Iris pigment epithelial cell (primary cell): ENCODE measurements around the gene HYAL3.
"Not testable (repeated sequence)": the region's sequence is repeated elsewhere in the genome, so short reads cannot be mapped to it uniquely, and the experiment has no call there.

Experiments
- DNase-seq: peaks from one replicate; pipeline ENCODE4 v3.0.0-alpha.2; 2011; ENCODE audit warnings: low read depth

Gene HYAL3

DNA sequence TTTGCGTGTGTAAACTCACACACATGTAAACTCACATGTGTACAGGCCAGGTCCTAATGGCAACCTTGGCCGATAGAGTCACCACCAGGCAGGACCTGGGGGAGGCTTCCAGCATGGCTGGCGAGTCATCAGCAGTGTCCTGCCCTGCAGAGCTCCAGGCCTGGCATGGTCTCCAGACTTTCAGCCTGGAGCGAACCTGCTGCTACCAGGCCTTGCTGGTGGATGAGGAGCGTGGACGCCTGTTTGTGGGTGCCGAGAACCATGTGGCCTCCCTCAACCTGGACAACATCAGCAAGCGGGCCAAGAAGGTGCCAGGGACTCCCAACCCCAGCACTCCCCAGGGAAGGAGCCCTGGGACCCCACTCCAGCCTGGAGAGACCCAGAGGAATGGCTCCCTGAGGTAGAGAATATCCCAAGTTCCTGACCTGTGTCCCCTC is 29.2 kb downstream of the HYAL3 start:
- DNase-seq = no peak

DNA sequence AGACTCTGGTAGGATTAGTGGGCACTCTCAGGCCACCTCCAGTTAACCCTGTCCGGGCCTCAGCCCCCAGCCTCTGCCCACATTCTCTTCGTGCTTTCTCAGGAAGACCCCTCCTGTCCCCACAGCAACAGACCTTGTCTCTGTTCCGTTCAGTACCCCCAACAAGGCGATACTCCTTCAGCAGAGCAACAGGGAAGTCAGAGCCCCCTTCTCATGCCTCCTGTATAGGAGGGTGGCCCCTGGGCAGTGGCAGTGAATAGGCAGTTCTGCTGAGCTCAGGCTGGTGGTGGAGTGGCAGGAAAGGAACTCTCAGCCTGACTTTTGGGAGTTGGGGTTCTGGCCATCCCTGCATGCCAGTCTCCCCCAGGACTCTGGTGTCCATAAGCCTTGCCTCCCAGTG is 29.7 kb downstream of the HYAL3 start:
- DNase-seq = no peak

DNA sequence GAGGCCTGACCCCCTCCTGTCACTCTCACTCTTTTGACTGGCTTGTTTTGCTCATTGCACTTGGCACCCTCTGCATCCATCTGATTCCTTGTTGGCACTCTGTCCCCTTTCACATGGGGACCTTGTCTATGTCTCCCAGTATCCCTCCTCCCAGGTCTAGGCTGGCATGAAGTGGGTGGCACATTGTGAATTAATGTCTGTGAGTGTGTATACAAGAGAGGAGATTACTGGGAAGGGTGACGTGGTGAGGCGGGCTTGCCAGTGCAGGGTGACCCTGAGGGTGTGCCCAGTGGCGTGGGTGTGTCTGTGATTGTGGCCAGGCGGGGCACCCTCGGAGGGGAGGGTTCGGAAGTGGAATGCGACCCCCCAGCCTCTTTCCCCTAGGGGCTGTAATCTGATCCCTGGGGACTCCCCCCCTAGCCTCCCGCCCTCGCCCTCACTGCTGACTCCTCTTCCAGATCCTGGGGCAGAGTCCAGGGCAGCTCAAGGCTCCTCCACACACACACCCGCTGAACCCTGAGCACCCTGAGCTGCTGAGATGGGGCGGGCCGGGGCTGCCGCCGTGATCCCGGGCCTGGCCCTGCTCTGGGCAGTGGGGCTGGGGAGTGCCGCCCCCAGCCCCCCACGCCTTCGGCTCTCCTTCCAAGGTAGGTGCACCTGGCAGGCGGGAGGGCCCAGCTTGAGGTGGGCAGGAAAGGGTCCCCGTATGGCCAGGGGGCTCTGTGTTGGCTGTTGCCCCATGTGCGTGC is 30.3 kb downstream of the HYAL3 start, which contains the start of gene SEMA3B:
Gene SEMA3B (plus strand): TSS at position 445 of the 749 bp plus-strand sequence. CDS start 94 bp downstream, at position 539.
- DNase-seq = no peak

DNA sequence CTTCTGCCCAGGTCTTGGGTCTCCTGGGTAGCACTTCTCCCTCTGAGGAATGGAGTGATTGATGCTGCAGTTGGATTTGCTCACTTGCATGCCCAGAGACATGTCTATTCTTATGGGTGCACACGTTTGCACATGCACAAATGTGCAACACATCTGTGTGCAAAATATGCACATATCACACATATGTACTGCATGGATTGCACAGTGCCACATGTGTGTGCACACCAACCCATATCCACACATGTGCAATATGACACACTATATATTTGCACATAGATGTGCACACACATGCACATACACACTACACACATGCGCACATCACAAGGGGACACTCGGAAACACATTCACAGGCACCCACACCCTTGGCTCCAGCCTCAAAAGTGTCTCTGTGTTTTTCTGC is 30.9 kb downstream of the HYAL3 start:
- no peak for DNase-seq

DNA sequence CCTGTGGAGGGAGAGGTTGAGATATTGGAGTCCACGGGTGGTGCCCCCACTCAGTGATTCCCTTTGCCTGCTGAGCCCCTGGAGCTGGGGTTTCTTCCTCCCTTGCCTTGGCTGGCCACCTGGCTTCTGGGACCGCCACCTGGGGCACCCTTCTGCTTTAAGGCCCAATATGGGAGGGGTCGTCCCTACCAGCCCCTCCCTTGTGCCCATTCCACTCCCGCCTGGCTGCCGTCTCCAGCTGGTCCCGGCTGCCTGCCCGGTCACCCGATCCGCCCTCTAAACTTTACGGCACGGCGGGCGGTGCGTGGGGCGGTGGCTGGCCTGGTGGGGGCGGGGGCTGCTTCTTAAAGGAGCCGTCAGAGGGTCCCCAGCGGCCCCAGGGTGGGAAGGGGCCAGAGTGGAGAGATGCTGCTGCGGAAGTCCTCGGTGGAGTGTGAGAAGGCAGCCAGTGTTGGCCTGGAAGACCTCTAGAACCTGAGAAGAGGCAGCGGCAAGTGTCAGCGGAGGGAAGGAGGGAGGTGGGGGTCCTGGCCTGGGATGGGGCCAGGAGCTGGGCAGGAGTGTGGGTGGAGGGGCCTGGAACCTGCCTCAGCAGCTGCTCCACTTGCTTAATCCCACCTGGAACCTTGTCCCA is 31.8 kb downstream of the HYAL3 start:
- DNase-seq = no peak

DNA sequence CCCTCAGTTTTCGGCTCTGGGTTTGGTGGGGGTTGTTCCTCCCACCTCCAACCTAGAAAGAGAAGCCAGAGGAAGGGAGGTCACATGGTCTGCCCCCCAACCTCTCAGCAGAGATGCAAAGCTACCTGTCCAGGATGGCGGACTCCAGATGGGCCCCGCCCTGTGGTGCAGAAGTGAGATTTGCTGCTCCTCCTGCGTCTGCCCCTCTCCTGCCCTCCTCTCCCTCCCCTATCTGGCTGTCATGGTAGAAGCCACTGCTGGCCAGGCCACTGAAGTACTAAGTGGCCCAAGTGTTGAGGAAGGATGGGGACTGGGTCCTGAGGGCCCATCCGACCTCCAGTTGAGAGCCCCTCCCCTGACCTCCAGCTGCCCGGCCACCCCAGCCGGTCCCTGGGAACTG is 32.4 kb downstream of the HYAL3 start:
- no peak for DNase-seq

DNA sequence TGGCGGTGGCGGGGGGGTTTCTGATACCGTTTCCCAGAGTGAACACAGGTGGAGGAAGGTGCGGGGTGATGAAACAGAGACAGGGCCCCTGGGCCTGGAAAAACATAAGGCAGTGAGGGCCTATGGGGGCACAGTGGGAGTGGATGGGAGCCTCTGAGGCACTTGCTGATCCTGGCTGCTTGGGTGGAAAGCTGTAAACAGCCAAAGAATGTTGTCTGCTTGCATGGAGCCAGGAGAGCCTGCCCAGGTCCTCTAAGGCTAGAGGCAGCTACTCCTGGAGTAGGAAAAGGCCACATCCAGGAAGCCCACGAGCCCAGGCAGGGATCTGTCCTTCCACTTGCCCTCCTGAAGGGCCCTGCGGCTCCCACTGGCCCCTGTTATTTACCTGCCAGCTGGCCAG is 33.2 kb downstream of the HYAL3 start:
- no peak for DNase-seq

DNA sequence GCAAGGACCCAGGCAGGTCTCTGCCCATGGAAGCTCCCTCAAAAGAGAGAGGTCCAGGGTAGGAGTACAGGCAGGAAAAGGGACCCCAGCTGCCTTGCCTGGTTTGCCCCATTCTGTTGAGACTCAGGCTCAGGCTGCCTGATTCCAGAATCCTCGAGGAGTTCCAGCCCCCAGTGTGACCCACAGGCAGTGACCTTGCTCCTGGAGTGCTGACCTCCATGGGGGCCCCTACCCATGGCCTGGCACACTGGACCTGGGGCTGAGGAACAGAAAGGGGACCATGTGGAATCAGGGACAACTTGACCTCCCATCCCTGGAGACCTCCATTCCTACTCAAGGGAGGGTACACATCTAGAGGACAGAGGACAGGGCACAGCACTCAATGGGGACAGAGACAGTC is 33.6 kb downstream of the HYAL3 start:
- DNase-seq = no peak

DNA sequence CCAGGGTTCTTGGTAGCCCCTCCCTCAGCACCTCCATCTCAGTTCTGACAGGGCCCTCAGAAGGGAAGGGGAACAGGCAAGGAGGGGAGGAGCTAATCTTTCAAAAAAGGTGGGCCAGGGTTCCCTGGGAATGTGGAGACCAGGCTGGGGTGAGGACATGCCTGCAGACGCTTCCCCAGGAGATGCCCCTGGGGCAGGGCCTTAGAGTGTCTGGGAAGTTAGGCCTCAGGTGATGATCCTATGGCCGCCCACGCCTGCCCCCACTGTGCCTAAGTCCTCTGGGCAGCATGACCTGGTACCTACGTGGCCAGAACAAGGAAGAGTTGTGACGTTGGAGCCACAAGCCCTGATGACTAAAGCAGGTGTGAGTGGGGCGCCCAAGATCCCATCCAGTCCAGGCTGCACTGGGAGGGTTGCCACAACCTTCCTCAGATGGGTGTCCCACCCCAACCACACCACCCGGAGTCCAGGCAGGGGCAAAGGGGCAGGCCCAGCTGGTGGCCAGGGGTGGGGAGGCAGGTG is 34.2 kb downstream of the HYAL3 start:
- DNase-seq = no peak

DNA sequence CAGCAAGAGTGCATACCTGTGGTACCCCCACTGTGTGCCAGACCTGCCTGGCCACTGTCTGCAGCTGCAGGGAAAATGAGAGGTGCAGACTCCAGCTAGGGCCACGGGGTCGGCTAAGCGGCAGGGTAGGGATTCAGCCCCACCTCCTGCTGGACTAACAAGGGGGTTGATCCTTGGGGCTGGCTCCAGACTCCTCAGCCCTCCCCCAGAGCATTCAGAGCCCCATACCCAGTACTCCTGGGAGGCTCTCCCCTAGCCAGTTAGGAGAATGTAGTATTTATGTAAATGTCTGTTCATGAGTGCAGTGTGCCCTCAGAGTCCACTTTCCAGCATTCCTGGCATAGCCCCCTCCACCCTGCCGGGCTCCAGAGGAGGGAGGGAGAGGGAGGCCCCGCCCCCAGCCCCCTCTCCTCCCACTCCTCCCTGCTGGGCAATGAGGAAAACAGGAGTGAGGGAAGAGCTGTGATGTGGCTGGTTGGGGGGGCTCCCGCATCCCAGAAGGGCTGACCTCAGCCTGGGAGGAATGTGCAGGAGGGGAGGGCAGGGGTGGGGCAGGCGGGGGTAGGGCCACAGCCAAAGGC is 34.7 kb downstream of the HYAL3 start:
- DNase-seq = peak; percentile 81

DNA sequence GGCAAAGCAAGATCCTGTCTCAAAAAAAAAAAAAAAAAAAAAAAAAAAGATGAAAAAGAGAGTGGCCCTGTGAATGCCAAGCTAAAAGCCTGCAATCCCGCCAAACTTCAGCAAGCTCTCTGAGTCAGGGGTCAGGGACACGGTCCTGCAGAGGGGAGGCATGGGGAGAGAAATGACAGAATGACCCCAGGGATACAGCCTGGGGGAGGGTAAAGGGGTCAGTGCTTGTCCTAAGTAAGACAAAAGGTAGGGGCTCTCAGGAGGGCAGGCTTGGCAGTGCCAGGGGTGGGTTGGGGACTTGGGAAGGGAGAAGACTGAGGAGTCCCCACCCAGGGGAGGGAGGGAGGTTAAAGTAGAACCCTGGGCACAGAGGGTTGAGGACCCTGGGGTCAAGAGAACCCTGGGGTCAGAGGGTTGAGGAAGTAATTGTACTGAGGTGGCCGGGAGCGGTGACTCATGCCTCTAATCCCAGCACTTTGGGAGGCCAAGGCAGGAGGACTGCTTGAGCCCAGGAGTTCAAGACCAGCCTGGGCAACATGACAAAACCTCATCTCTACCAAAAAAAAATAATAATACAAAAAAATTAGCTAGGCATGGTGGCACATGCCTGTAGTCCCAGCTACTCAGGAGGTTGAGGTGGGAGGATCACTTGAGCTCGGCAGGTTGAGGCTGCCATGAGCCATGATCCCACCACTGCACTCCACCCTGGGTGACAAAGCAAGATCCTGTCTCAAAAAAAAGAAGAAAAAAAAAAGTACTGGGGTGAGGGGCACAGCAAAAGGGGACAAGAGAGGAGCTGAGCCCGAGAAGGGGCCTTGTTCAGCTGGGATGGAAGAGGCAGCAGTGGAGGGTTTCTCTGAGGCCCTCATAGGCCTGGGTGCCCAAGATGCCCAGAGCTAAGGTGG is 35.5 kb downstream of the HYAL3 start:
- no peak for DNase-seq

DNA sequence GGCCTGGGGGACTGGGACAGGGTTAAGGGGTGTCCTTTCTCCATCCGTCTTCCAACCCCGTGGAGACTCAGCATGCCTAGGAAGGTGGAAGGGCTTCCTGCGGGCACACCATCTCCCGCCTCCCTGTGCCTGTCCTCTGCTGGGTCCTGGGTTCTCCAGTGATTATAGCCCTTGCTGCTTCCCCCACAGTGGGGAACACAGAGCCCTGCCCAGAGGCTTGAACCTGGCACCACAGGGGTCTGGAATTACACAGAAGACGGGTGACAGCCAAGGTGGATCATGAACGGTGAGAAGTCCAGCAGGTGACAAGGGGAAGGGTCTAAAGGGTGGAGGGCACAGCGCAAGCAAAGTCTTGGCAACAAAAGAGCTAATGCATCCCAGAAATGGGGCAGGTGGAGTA is 36.4 kb downstream of the HYAL3 start:
- no peak for DNase-seq

DNA sequence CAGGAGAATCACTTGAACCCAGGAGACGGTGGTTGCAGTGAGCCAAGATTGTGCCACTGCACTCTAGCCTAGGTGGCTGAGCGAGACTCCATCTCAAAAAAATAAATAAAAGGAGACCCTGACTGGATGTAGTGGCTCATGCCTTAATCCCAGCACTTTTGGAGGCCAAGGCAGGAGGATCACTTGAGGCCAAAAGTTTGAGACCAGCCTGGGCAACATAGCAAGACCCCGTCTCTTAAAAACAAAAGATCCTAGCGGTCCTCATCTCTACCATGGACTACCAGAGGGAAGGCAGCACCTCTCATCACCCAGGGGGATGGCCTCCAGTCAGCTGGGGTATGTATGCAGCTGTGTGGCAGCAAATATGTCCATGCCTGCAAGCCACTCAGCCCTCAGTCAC is 37.0 kb downstream of the HYAL3 start:
- not testable (repeated sequence) for DNase-seq

DNA sequence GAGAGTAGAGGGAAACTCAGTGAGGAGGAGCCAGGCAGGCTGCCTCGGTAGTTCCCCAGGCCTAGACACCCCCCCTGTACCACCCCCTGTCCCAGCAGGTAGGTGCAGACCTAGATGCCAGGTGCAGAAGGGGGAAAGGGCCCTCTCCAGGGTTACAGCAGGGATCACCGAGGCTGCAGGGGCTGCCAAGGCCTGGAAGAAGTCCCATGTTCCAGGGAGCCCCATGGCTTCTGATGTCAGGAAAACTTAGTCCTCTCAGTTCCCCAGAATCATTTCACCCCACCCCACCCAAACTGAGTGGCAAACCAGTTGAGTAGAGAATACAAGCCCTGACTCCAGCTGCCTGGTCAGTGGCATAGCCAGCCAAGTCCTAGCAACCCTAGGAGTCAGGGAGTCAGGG is 37.7 kb downstream of the HYAL3 start:
- no peak for DNase-seq

DNA sequence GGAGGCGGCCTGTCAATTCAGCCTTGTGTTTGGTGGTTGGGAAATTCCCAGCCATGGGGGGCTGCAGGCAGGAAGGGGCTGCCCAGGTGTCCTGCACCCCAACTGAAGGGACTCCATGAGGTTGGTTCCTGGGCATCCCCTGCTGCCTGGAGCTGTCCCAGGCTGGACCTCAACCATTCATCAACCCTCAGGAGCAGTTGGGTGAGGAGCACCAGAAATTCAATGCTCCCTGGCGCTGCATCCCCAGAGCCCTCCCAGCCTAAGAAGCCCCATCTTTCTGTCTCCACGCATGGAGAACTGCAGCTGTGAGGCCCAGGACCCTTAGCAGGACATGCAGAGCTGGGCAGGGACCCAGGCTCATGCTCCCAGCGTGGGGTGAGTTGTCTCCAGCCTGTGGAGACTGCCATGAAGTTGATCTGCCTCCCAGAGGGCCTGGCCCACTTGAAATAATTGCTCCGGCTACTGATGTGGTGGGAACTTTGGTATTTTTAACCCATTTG is 38.2 kb downstream of the HYAL3 start:
- no peak for DNase-seq

DNA sequence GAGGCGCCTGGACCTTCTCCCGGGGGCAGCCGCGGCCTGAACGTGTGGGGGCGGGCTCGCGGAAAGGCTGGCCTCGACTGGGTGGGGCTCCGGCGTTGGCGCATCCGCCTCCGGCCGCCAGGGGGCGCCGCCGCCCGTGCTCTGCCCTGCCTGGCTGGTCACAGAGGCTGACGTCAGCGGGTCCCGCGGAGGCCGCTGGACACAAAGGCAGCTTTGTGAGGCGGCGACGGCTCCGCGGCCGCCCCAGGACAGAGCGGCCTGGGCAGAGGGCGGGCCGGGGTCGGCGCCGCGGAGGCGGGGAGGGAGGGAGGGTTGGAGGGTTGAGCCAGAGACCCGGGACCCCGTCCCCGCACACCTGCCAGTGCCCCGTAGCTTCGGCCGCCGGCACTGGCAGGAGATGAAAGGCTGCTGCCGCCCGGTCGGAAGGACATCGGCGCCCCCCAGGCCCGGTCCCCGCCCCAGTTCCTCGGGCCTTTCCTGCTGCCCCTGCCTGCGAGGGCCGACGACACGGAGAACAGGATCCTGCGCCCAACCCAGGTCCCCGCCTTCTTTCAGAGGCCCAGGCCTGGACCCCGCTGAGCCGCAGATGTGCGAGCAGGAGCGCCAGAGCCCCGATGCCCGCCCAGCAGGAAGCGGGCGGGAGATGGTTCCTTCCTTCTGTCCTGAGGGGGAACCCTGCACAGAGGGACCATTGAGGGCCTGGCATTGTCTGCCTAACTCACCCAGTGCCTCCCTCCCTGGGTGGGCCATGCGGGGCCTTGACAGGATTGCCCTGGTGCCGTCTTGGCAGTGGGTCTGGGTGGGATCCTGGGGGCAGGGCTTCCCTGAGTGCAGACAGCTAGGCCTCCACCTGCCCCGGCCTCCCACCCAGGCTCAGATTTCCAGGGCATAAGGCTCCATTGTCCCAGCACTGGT is 38.9 kb downstream of the HYAL3 start:
- DNase-seq = peak; percentile 85

DNA sequence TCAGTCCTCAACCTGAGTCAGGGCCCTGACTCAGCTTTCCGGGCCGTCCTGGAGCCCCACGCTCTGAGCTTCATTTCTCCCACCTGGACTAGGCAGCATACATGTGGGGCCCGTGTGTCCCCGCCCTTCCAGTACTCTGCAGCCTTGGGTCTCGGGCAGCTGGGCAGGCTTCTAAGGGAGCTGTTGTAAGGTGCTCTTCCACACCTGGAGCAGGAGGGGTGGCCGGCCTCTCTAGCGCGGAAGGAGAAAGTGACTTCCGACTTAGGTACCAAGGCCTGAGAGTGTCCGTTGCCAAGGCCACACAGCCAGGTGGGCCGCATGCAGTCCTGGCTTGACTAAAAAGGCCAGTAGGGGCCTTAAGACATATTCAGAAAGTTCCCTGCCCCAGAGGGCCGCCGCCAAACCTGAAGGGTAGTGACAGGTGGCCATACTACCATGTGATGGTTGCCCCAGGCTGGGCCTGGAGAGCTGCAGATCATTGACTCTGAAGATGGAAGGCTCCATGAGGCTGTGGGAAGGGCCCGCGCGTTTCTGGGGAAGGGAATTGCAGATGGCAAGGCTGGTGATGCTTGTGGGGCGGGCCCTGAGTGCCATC is 39.7 kb downstream of the HYAL3 start:
- no peak for DNase-seq

DNA sequence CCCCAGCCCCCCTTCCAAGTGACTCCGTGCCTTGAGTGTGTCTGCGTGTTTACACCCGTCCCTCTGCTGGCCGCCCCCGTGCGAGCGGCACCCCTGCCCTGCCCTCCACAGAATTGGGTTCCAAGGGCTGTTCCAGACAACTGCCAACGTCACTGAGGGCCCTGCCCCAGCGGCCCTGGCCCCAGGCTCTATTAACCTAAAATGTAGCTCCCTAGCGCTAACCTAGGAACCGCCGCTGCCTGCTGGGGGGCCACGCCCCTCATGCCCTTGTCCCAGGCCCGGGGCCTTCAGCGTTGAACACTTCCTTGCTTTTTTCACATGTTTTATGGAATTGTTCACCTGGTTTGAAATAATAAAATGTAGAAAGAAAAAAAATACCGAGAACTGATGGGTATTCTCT is 40.2 kb downstream of the HYAL3 start:
- no peak for DNase-seq

DNA sequence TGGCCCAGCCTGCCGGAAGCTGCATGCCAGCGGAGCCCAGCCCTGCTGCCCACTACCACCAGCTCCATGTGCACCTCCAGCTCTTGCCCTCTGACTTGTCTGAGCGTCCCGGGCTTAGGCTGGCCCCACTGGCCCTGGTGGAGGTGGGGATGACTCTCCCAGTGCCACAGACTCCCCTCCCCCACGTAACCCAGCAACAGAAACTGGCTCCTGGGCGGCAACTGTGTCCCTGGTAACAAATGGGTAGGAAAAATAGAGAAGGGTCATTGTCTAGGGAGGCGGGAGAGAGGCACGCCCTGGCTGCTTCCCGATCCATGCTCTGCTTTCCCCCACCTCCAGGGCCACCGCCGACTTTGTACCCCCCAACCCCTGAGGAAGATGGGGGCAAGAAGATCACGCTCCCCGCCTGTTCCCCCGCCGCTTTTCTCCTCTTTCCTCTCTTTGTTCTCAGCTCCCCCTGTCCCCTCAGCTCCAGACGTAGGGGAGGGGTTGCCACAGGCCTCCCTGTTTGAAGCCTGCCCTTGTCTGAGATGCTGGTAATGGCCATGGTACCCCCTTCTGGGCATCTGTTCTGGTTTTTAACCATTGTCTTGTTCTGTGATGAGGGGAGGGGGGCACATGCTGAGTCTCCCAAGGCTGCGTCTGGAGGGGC is 41.0 kb downstream of the HYAL3 start:
- no peak for DNase-seq
